Measurements from ENCODE around the gene RBCK1.
"Not testable (repeated sequence)": the region's sequence is repeated elsewhere in the genome, so short reads cannot be mapped to it uniquely, and the experiment has no call there.

RBCK1 gene

GRCh38 chr20:476561-477249 lies 68.6 kb downstream of the RBCK1 start:
- not testable (repeated sequence) for DNase-seq

GRCh38 chr20:478010-478948 lies 70.2 kb downstream of the RBCK1 start:
- DNase-seq = no peak

GRCh38 chr20:478949-479429 lies 70.9 kb downstream of the RBCK1 start:
- no peak for DNase-seq

GRCh38 chr20:479487-479886 lies 71.4 kb downstream of the RBCK1 start:
- DNase-seq = no peak

GRCh38 chr20:480044-480443 lies 71.9 kb downstream of the RBCK1 start:
- DNase-seq = no peak

- no peak for DNase-seq
Measured at GRCh38 chr20:481167-481566, 73.1 kb downstream of the RBCK1 start.

Data from right forelimb (tissue), 1 donor.